RKO (cell line): Measurements from ENCODE around the gene LRRC26.
"Not testable (repeated sequence)": the region's sequence is repeated elsewhere in the genome, so short reads cannot be mapped to it uniquely, and the experiment has no call there.

Experiments
- DNase-seq: peaks from one replicate; pipeline ENCODE4 v3.0.0-alpha.2; 2016; ENCODE audit warnings: low spot score

The LRRC26 gene

GRCh38 chr9:137136881-137137607 is 32.8 kb downstream of the LRRC26 start:
- DNase-seq: no peak

- DNase-seq: no peak
Measured at GRCh38 chr9:137136261-137136880, 33.5 kb downstream of the LRRC26 start.

GRCh38 chr9:137135154-137135553 is 34.7 kb downstream of the LRRC26 start:
- peak; percentile 54 for DNase-seq

- DNase-seq: no peak
Measured at GRCh38 chr9:137134191-137134590, 35.7 kb downstream of the LRRC26 start.

GRCh38 chr9:137130176-137130755 is 39.6 kb downstream of the LRRC26 start:
- DNase-seq: no peak

- DNase-seq: peak; percentile 97
Measured at GRCh38 chr9:137129456-137130175, 40.2 kb downstream of the LRRC26 start.

GRCh38 chr9:137128862-137129455 is 40.9 kb downstream of the LRRC26 start:
- DNase-seq: peak; percentile 80

- DNase-seq: peak; percentile 59
Measured at GRCh38 chr9:137128158-137128861, 41.5 kb downstream of the LRRC26 start.

GRCh38 chr9:137127301-137128157 is 42.3 kb downstream of the LRRC26 start:
- peak; percentile 79 for DNase-seq

GRCh38 chr9:137126786-137127185 is 43.1 kb downstream of the LRRC26 start:
- peak; percentile 40 for DNase-seq

GRCh38 chr9:137123952-137124462 is 45.8 kb downstream of the LRRC26 start:
- DNase-seq: not testable (repeated sequence)

GRCh38 chr9:137123468-137123837 is 46.4 kb downstream of the LRRC26 start:
- no peak for DNase-seq

GRCh38 chr9:137122796-137123467 is 46.9 kb downstream of the LRRC26 start:
- not testable (repeated sequence) for DNase-seq

- DNase-seq: not testable (repeated sequence)
Measured at GRCh38 chr9:137121927-137122795, 47.7 kb downstream of the LRRC26 start.
